HG03064 (cell line): ENCODE data around the gene THOC7.

Source experiments
- ATAC-seq: cut with Tn5 transposase; IDR thresholded peaks from one replicate; pipeline ENCODE4 v1.9.1; 2021; ENCODE audit warnings: low read depth; ENCODE audit not compliant: unreplicated experiment

The THOC7 gene

GRCh38 chr3:63880653-63881052 lies 17.0 kb upstream of the THOC7 start:
- no peak for ATAC-seq

GRCh38 chr3:63878394-63879060 lies 14.9 kb upstream of the THOC7 start:
- no peak for ATAC-seq

GRCh38 chr3:63877737-63878393 lies 14.3 kb upstream of the THOC7 start:
- no peak for ATAC-seq

GRCh38 chr3:63876260-63876659 lies 12.7 kb upstream of the THOC7 start:
- no peak for ATAC-seq

- no peak for ATAC-seq
Observed at GRCh38 chr3:63875510-63875909, 11.9 kb upstream of the THOC7 start.

GRCh38 chr3:63874769-63875168 lies 11.2 kb upstream of the THOC7 start:
- ATAC-seq = no peak

GRCh38 chr3:63872135-63872924 lies 8.7 kb upstream of the THOC7 start:
- ATAC-seq = no peak

- ATAC-seq = no peak
Observed at GRCh38 chr3:63870615-63871005, 7.0 kb upstream of the THOC7 start.

- ATAC-seq = no peak
Observed at GRCh38 chr3:63869940-63870614, 6.5 kb upstream of the THOC7 start.

GRCh38 chr3:63867225-63867624 lies 3.6 kb upstream of the THOC7 start:
- ATAC-seq = no peak

GRCh38 chr3:63864965-63865327 lies 1.3 kb upstream of the THOC7 start:
- no peak for ATAC-seq

GRCh38 chr3:63864008-63864964 lies 681 bp upstream of the THOC7 start:
- peak; percentile 41 for ATAC-seq

- ATAC-seq = no peak
Observed at GRCh38 chr3:63862804-63863149, 828 bp downstream of the THOC7 start.

GRCh38 chr3:63861306-63861705 lies 2.3 kb downstream of the THOC7 start:
- ATAC-seq = no peak

- ATAC-seq = no peak
Observed at GRCh38 chr3:63860776-63861175, 2.8 kb downstream of the THOC7 start.

- ATAC-seq = no peak
Observed at GRCh38 chr3:63857311-63857710, 6.3 kb downstream of the THOC7 start.

GRCh38 chr3:63855333-63855940 lies 8.2 kb downstream of the THOC7 start:
- no peak for ATAC-seq

GRCh38 chr3:63853106-63853505 lies 10.5 kb downstream of the THOC7 start:
- no peak for ATAC-seq

- ATAC-seq = no peak
Observed at GRCh38 chr3:63851287-63851686, 12.3 kb downstream of the THOC7 start.

- ATAC-seq = no peak
Observed at GRCh38 chr3:63849175-63849574, 14.4 kb downstream of the THOC7 start.
